ENCODE results near the gene MOGAT1. TPM values are rescaled to one million over a fixed set of nuclear protein-coding genes. Genes with fewer than 3 reads are reported as not detected.

MOGAT1 gene
- total RNA-seq, 1 experiment from 2014 or later: 0.22 TPM

GRCh38 chr2:222655787-222656525, 15.5 kb upstream of the MOGAT1 start, which contains the start of gene FARSB:
Gene FARSB (minus strand): TSS chr2:222656092. CDS start chr2:222656073, 19 bp downstream.
- Histone ChIP-seq H3K27me3 (ENCODE audit: insufficient read depth, low read length) (no peaks in the 10 kb centered on the region), H4K20me1 (ENCODE audit: insufficient read depth) (no peaks in the 10 kb centered on the region), H3K9ac (ENCODE audit: low read length) (peak within 1 kb of the TSS; percentile 90), H3K4me2 (ENCODE audit: low read length) (peak within 1 kb of the TSS; percentile 90), H3K9me3 (ENCODE audit: control insufficient read depth in 1 of 2, insufficient read depth in 1 of 2, low read depth in 1 of 2, low read length in 2 of 2) (no peaks in the 10 kb centered on the region), H3K4me1 (ENCODE audit: control insufficient read depth in 1 of 2, insufficient read depth in 2 of 2, low read length in 2 of 2) (peaks cover 0 to 22% of the 10 kb centered on the region in 2 experiments; a peak in 2 of 4 replicates), H3K9me2 (ENCODE audit: insufficient read depth) (no peaks in the 10 kb centered on the region), H3K27ac (ENCODE audit: low read depth, low read length) (peak within 1 kb of the TSS; percentile 67), H3K4me3 (replicated peaks in 1 of 2; ENCODE audit: low read depth in 1 of 2, low read length in 2 of 2) (peak within 1 kb of the TSS; percentile 88 to 96), H2AFZ (ENCODE audit: low read depth, low read length, poor library complexity, severe bottlenecking) (peak within 1 kb of the TSS; percentile 90), H3K79me2 (ENCODE audit: insufficient read depth, low read length) (peaks cover 57% of the 10 kb centered on the region), H3K36me3 (ENCODE audit: control insufficient read depth in 1 of 2, insufficient read depth in 2 of 2, low read length in 2 of 2) (no peaks in the 10 kb centered on the region)
- ChIA-PET POLR2A (no interaction called here), CTCF (interaction anchor here (1.0 kb wide), 1 partner anchor 338 kb away, joined by 3 read pairs; no protein-coding TSS in a partner anchor), RAD21 (ENCODE audit: low non-redundant PET in 1 of 2, low total read pairs in 2 of 2, uncharacterized antibody in 2 of 2, unreplicated experiment in 2 of 2) (no interaction called here)
- peak; percentile 94 for TF ChIP-seq ZFX (IDR thresholded peaks at IDR 0.05)
- no peak for TF ChIP-seq EZH2phosphoT487 (IDR thresholded peaks at IDR 0.05; ENCODE audit: borderline replicate concordance)
- TF ChIP-seq SIN3A (IDR thresholded peaks at IDR 0.05; ENCODE audit: low read depth): peak; percentile 98
- TF ChIP-seq RAD21 (IDR thresholded peaks at IDR 0.05; ENCODE audit: low read depth): no peak
- peak; percentile 21 for TF ChIP-seq POLR2A (IDR thresholded peaks at IDR 0.05; ENCODE audit: borderline replicate concordance, extremely low read depth, insufficient read depth, insufficient read length)
- no peak for TF ChIP-seq CTCF (IDR thresholded peaks at IDR 0.05 in 2 of 3, conservative IDR thresholded peaks at IDR 0.05 in 1 of 3; ENCODE audit: borderline replicate concordance in 1 of 3, insufficient read depth in 1 of 3, low read depth in 2 of 3, low read length in 2 of 3)
- no peak for TF ChIP-seq REST (IDR thresholded peaks at IDR 0.05; ENCODE audit: low read depth)
- peak; percentile 65 for TF ChIP-seq POLR2AphosphoS5 (IDR thresholded peaks at IDR 0.05; ENCODE audit: low read depth, low read length)
- peak; percentile 89 for TF ChIP-seq EGR1 (IDR thresholded peaks at IDR 0.05; ENCODE audit: low read depth)
- TF ChIP-seq MAX (IDR thresholded peaks at IDR 0.05): peak; percentile 99
- TF ChIP-seq SP1 (IDR thresholded peaks at IDR 0.05; ENCODE audit: low read depth): peak; percentile 88
- 0 out of 2 replicates have a peak, but pooled peaks have one; percentile 6 for TF ChIP-seq CBX3 (IDR thresholded peaks at IDR 0.05; ENCODE audit: low read depth)
- ATAC-seq (peak; percentile 89), DNase-seq (ENCODE audit: low read depth, low spot score) (peak; percentile 92)
- intact Hi-C loops (cut with micrococcal nuclease): no loop called here
- BruUV-seq (replicated peaks): no TSS peak

Data from HCT116 (cell line).